ENCODE data around the gene ACSF2.

The ACSF2 gene

GRCh38 chr17:50482516-50482915 is 56.5 kb downstream of the ACSF2 start:
- Mint-ChIP-seq H3K9me3 (no peaks in the 10 kb centered on the region), H3K27ac (peak overlapping the region; percentile 66), H3K4me1 (peaks cover 26% of the 10 kb centered on the region), H3K27me3 (ENCODE audit: low read depth, poor library complexity) (peaks cover 16% of the 10 kb centered on the region), H3K4me3 (no peak overlapping the region), H3K36me3 (ENCODE audit: low read depth) (peaks cover 30% of the 10 kb centered on the region)
- peak; percentile 86 for TF ChIP-seq CTCF (IDR thresholded peaks at IDR 0.05)
- peak; percentile 83 for DNase-seq

GRCh38 chr17:50483266-50483665 is 57.2 kb downstream of the ACSF2 start:
- no peak for TF ChIP-seq CTCF (IDR thresholded peaks at IDR 0.05)
- Mint-ChIP-seq H3K27me3 (ENCODE audit: low read depth, poor library complexity) (peaks cover 9% of the 10 kb centered on the region), H3K27ac (no peak overlapping the region), H3K36me3 (ENCODE audit: low read depth) (peaks cover 30% of the 10 kb centered on the region), H3K9me3 (no peaks in the 10 kb centered on the region), H3K4me1 (peaks cover 21% of the 10 kb centered on the region), H3K4me3 (no peak overlapping the region)
- DNase-seq, result no peak

GRCh38 chr17:50484386-50485155 is 58.6 kb downstream of the ACSF2 start:
- Mint-ChIP-seq H3K36me3 (ENCODE audit: low read depth) (peaks cover 30% of the 10 kb centered on the region), H3K4me3 (no peak overlapping the region), H3K9me3 (no peaks in the 10 kb centered on the region), H3K27ac (no peak overlapping the region), H3K27me3 (ENCODE audit: low read depth, poor library complexity) (peaks cover 6% of the 10 kb centered on the region), H3K4me1 (peaks cover 15% of the 10 kb centered on the region)
- TF ChIP-seq CTCF (IDR thresholded peaks at IDR 0.05), result no peak
- no peak for DNase-seq

- no peak for DNase-seq
Observed at GRCh38 chr17:50487213-50488096, 61.4 kb downstream of the ACSF2 start.

GRCh38 chr17:50488880-50489279 is 62.9 kb downstream of the ACSF2 start:
- DNase-seq, result no peak
- H3K36me3 Mint-ChIP-seq (ENCODE audit: low read depth), result peaks cover 21% of the 10 kb centered on the region
- no peaks in the 10 kb centered on the region for H3K9me3 Mint-ChIP-seq
- H3K4me1 Mint-ChIP-seq, result no peaks in the 10 kb centered on the region
- no peak for TF ChIP-seq CTCF (IDR thresholded peaks at IDR 0.05)
- H3K27ac Mint-ChIP-seq, result no peak overlapping the region
- peaks cover 13% of the 10 kb centered on the region for H3K27me3 Mint-ChIP-seq (ENCODE audit: low read depth, poor library complexity)
- H3K4me3 Mint-ChIP-seq, result no peak overlapping the region

More at GRCh38 chr17:50487213-50488096, 61.4 kb downstream of the ACSF2 start:
- Mint-ChIP-seq H3K4me1 (peaks cover 6% of the 10 kb centered on the region), H3K4me3 (no peak overlapping the region), H3K27ac (no peak overlapping the region), H3K27me3 (ENCODE audit: low read depth, poor library complexity) (peaks cover 13% of the 10 kb centered on the region), H3K9me3 (no peaks in the 10 kb centered on the region), H3K36me3 (ENCODE audit: low read depth) (peaks cover 27% of the 10 kb centered on the region)
- no peak for TF ChIP-seq CTCF (IDR thresholded peaks at IDR 0.05)
